Spleen (tissue), 7 donors: ENCODE measurements around the gene EIF4B.

Experiments used
- POLR2A ChIP-seq, 3 donors: fragments of 450-650 bp; IDR thresholded peaks; one replicate each; pipeline ENCODE4 v1.5.1; 2017; ENCODE audit warnings: antibody characterized with exemption in 3 of 3, mild to moderate bottlenecking in 1 of 3
- POLR2AphosphoS5 ChIP-seq, 3 donors: sonication (generic); formaldehyde crosslinking; IDR thresholded peaks; one replicate each; pipeline ENCODE4 v1.5.1; 2017; ENCODE audit warnings: antibody characterized with exemption in 3 of 3
- TF ChIP-seq, protein P1 (sequence below), 11 experiments: fragments of 200-600 bp in 7 of 11; fragments of 450-650 bp in 4 of 11; sonication (generic) in 4 of 11; IDR thresholded peaks in 8 of 11; conservative IDR thresholded peaks in 3 of 11; 1 replicate in 7 of 11; 2 replicates in 4 of 11; pipeline versions ENCODE4 v1.4.0 to v1.8.0; 2016 to 2021; ENCODE audit warnings: antibody characterized with exemption in 11 of 11, inconsistent platforms in 4 of 11, mild to moderate bottlenecking in 1 of 11
- donor health status: DM: no; HTN: no; CAD: no; lungs with moderate emphysema.
- donor health status: DM: no; HTN: no; CAD: no.
- donor health status: DM: no; HTN: no; CAD: no.

DNA sequence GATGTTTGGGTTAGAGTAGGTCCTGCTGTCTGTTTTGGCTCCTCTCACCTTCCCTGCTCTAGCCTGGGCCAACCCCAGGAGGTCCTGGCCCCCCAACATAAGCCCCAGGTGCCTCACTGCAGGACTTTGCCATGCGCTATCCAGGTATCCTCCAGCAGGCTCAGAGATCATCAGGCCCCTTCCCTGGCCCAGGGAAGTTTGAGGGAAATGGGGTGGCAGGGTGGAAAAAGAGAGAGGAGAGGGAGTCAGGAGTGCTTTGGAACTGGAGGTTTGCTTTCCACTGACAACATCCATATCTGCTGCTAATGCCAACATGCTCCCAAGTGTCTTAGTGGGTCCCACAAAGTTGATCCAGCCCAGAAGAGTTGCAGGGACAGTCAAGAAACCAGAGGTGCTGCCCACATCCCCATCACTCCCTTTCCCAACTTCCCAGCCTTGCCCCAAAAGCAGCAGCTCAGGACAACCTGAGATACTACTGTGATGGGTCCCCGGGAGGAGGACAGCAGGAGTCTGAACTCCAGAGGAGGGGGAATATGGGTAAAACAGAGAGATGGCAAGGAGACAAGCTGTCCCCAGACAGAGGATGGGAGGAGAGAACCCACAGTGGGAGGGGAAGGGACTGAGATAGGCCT lies 44.3 kb downstream of the EIF4B start:
- TF ChIP-seq, protein P1, sequence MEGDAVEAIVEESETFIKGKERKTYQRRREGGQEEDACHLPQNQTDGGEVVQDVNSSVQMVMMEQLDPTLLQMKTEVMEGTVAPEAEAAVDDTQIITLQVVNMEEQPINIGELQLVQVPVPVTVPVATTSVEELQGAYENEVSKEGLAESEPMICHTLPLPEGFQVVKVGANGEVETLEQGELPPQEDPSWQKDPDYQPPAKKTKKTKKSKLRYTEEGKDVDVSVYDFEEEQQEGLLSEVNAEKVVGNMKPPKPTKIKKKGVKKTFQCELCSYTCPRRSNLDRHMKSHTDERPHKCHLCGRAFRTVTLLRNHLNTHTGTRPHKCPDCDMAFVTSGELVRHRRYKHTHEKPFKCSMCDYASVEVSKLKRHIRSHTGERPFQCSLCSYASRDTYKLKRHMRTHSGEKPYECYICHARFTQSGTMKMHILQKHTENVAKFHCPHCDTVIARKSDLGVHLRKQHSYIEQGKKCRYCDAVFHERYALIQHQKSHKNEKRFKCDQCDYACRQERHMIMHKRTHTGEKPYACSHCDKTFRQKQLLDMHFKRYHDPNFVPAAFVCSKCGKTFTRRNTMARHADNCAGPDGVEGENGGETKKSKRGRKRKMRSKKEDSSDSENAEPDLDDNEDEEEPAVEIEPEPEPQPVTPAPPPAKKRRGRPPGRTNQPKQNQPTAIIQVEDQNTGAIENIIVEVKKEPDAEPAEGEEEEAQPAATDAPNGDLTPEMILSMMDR (IDR thresholded peaks at IDR 0.05 in 8 of 11, conservative IDR thresholded peaks at IDR 0.05 in 3 of 11) = no peak
- no peak for TF ChIP-seq POLR2AphosphoS5 (IDR thresholded peaks at IDR 0.05)
- TF ChIP-seq POLR2A (IDR thresholded peaks at IDR 0.05) = no peak
